SKM-1 (cell line): Measurements from ENCODE around the gene INSYN2A.

Experiments
- DNase-seq: peaks from one replicate; lab custom pipeline; 2025; ENCODE audit not compliant: unreplicated experiment; lab: John Stamatoyannopoulos, UW

INSYN2A gene

GRCh38 chr10:127196282-127197153 is at the start of gene INSYN2A:
INSYN2A (minus strand) TSS chr10:127196591; CDS start chr10:127176395, 20,196 bp downstream.
- no peak for DNase-seq

GRCh38 chr10:127245456-127245855 is 49.1 kb upstream of the INSYN2A start:
- no peak for DNase-seq

- peak; percentile 57 for DNase-seq
Observed at GRCh38 chr10:127243490-127244272, 47.3 kb upstream of the INSYN2A start.

- DNase-seq, result no peak
Observed at GRCh38 chr10:127242914-127243313, 46.5 kb upstream of the INSYN2A start.

GRCh38 chr10:127236266-127236665 is 39.9 kb upstream of the INSYN2A start:
- DNase-seq, result no peak

- DNase-seq, result no peak
Observed at GRCh38 chr10:127234306-127234800, 38.0 kb upstream of the INSYN2A start.

- DNase-seq, result no peak
Observed at GRCh38 chr10:127228195-127228787, 31.9 kb upstream of the INSYN2A start.

- DNase-seq, result no peak
Observed at GRCh38 chr10:127227663-127228062, 31.3 kb upstream of the INSYN2A start.

- DNase-seq, result no peak
Observed at GRCh38 chr10:127227027-127227426, 30.6 kb upstream of the INSYN2A start.

- DNase-seq, result no peak
Observed at GRCh38 chr10:127221281-127221680, 24.9 kb upstream of the INSYN2A start.

GRCh38 chr10:127218658-127219057 is 22.3 kb upstream of the INSYN2A start:
- no peak for DNase-seq

GRCh38 chr10:127216786-127217185 is 20.4 kb upstream of the INSYN2A start:
- no peak for DNase-seq

GRCh38 chr10:127216274-127216673 is 19.9 kb upstream of the INSYN2A start:
- no peak for DNase-seq

GRCh38 chr10:127215866-127216265 is 19.5 kb upstream of the INSYN2A start:
- DNase-seq, result no peak

GRCh38 chr10:127210936-127211466 is 14.6 kb upstream of the INSYN2A start:
- no peak for DNase-seq

GRCh38 chr10:127207081-127207480 is 10.7 kb upstream of the INSYN2A start:
- DNase-seq, result no peak

- no peak for DNase-seq
Observed at GRCh38 chr10:127203067-127203466, 6.7 kb upstream of the INSYN2A start.

GRCh38 chr10:127200646-127201045 is 4.3 kb upstream of the INSYN2A start:
- DNase-seq, result no peak

GRCh38 chr10:127198721-127199120 is 2.3 kb upstream of the INSYN2A start:
- DNase-seq, result no peak

GRCh38 chr10:127198307-127198706 is 1.9 kb upstream of the INSYN2A start:
- no peak for DNase-seq

- DNase-seq, result no peak
Observed at GRCh38 chr10:127197154-127197432, 702 bp upstream of the INSYN2A start.
